ENCODE data around the gene ASTN2. TPM values are rescaled to one million over a fixed set of nuclear protein-coding genes. Genes with fewer than 3 reads are reported as not detected.

ASTN2 gene
- total and polyA plus RNA-seq, 10 of the 15 experiments (the other 5 are each of a cell fraction or from before 2014, with no cell fraction given): 1.4 to 15.7 (median 7.0) TPM

DNA sequence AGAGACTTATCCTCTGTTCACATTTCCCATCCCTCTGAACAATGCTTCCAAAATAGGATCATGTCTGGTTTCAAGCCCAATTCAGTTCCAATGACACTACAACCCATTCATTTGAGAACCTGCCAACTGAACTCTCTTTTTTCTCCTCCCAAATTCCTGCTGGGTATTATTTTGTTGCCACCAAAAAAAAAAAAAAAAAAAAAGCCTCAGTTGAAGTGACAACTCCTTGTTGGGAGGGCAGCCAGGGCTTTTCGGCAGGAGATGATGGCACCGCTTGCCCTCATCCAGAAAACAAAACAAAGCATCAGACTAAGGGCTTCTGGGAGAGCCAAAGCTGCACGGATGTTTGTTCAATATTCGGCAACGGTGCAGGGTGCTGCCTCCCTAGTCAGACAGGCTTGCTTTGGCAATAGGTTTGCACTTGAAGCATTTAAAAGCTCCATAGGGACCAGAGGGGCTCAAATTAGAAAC lies 758.3 kb downstream of the ASTN2 start (continued):
- TF ChIP-seq, protein P1, sequence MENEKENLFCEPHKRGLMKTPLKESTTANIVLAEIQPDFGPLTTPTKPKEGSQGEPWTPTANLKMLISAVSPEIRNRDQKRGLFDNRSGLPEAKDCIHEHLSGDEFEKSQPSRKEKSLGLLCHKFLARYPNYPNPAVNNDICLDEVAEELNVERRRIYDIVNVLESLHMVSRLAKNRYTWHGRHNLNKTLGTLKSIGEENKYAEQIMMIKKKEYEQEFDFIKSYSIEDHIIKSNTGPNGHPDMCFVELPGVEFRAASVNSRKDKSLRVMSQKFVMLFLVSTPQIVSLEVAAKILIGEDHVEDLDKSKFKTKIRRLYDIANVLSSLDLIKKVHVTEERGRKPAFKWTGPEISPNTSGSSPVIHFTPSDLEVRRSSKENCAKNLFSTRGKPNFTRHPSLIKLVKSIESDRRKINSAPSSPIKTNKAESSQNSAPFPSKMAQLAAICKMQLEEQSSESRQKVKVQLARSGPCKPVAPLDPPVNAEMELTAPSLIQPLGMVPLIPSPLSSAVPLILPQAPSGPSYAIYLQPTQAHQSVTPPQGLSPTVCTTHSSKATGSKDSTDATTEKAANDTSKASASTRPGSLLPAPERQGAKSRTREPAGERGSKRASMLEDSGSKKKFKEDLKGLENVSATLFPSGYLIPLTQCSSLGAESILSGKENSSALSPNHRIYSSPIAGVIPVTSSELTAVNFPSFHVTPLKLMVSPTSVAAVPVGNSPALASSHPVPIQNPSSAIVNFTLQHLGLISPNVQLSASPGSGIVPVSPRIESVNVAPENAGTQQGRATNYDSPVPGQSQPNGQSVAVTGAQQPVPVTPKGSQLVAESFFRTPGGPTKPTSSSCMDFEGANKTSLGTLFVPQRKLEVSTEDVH (IDR thresholded peaks at IDR 0.05; ENCODE audit: low read depth, partially characterized antibody): no peak

DNA sequence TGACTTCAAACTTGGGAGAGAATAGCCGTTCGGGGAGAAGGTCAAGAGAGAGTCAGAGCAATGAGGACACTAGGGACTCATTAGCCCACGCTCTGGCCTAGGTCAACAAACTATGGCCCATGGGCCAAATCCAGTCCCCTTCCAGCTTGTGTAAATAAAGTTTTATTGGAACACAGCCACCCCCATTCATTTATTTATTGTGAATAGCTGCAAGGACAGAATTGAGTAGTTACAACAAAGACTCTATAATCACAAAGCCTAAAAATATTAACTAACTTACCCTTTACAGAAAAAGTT lies 760.9 kb downstream of the ASTN2 start:
- no peak for ATAC-seq
- Histone ChIP-seq H2AFZ (ENCODE audit: control insufficient read depth, low read depth, low read length) (no peak overlapping the region), H3K4me1 (ENCODE audit: control insufficient read depth, insufficient read depth, low read length) (no peaks in the 10 kb centered on the region), H3K36me3 (ENCODE audit: control insufficient read depth in 2 of 2, insufficient read depth in 2 of 2, low read length in 1 of 2) (0 out of 4 replicates have a peak, but pooled peaks cover 0 to 4% of the 10 kb centered on the region in 2 experiments), H3K27ac (ENCODE audit: control insufficient read depth, insufficient read depth) (no peak overlapping the region), H3K4me2 (ENCODE audit: control insufficient read depth, insufficient read depth) (no peak overlapping the region), H3K27me3 (replicated peaks in 1 of 2; ENCODE audit: control insufficient read depth in 2 of 2, insufficient read depth in 2 of 2, low read length in 1 of 2) (no peaks in the 10 kb centered on the region), H3K79me2 (ENCODE audit: control insufficient read depth, insufficient read depth, low read length) (no peaks in the 10 kb centered on the region), H3K9me3 (replicated peaks; ENCODE audit: control insufficient read depth, insufficient read depth, low read length) (no peaks in the 10 kb centered on the region), H4K20me1 (ENCODE audit: control insufficient read depth, insufficient read depth) (no peaks in the 10 kb centered on the region), H3K4me3 (no peak overlapping the region), H3K9ac (ENCODE audit: control insufficient read depth, insufficient read depth, low read length) (no peak overlapping the region)
- intact Hi-C loops (cut with micrococcal nuclease; ENCODE audit: unreplicated experiment) (no loop called here), in situ Hi-C loops (cut with MboI) (loop anchor here (5.0 kb wide), 1 partner anchor 502 kb away; the partner anchor contains the start of gene PAPPA)
- POLR2A ChIA-PET: no interaction called here
- TF ChIP-seq MTA3 (IDR thresholded peaks at IDR 0.05; ENCODE audit: borderline replicate concordance, low read length): no peak
- no peak for TF ChIP-seq SUZ12 (IDR thresholded peaks at IDR 0.05; ENCODE audit: unreplicated experiment)
- no peak for TF ChIP-seq HDAC2 (IDR thresholded peaks at IDR 0.05)
- no peak for TF ChIP-seq MEF2B (IDR thresholded peaks at IDR 0.05; ENCODE audit: partially characterized antibody, poor library complexity, severe bottlenecking)
- RAD21 ChIA-PET (ENCODE audit: unreplicated experiment): no interaction called here
- no TSS peak for BruUV-seq (replicated peaks)
- no peak for DNase-seq (ENCODE audit: low read depth, low spot score)
- 91% methylated on average over 3 of the region's 3 CpGs for WGBS (ENCODE audit: insufficient coverage, insufficient replicate concordance, low lambda C conversion rate, missing lambda C conversion rate)
- no peak for FAIRE-seq
- SMC1A ChIA-PET (ENCODE audit: uncharacterized antibody, unreplicated experiment): no interaction called here
- CTCF ChIA-PET: interaction anchor here (1.4 kb wide), 1 partner anchor 1061 kb away, joined by 6 read pairs; no protein-coding TSS in a partner anchor
